UCSD-AML1 (cell line): ENCODE measurements around the gene CPSF4.
"Not testable (repeated sequence)": the region's sequence is repeated elsewhere in the genome, so short reads cannot be mapped to it uniquely, and the experiment has no call there.

ENCODE experiments used
- DNase-seq: peaks from one replicate; lab custom pipeline; 2025; ENCODE audit not compliant: unreplicated experiment; lab: John Stamatoyannopoulos, UW

Gene CPSF4

GRCh38 chr7:99485094-99485493 is 46.4 kb downstream of the CPSF4 start:
- no peak for DNase-seq

- no peak for DNase-seq
Measured at GRCh38 chr7:99489235-99489634, 50.5 kb downstream of the CPSF4 start.

GRCh38 chr7:99490878-99491277 is 52.1 kb downstream of the CPSF4 start:
- no peak for DNase-seq

- no peak for DNase-seq
Measured at GRCh38 chr7:99493823-99494222, 55.1 kb downstream of the CPSF4 start.

- DNase-seq: no peak
Measured at GRCh38 chr7:99497766-99498545, 59.2 kb downstream of the CPSF4 start.

- DNase-seq: peak; percentile 11
Measured at GRCh38 chr7:99498546-99498944, 59.8 kb downstream of the CPSF4 start.

- DNase-seq: no peak
Measured at GRCh38 chr7:99499371-99499720, 60.6 kb downstream of the CPSF4 start.

GRCh38 chr7:99499721-99500636 is 61.2 kb downstream of the CPSF4 start, which contains the start of gene ZNF394:
Gene ZNF394 (minus strand): TSS chr7:99500281. CDS start chr7:99500093, 188 bp downstream.
- DNase-seq: peak; percentile 78

- DNase-seq: no peak
Measured at GRCh38 chr7:99500637-99501009, 61.9 kb downstream of the CPSF4 start.

- DNase-seq: not testable (repeated sequence)
Measured at GRCh38 chr7:99501236-99501635, 62.5 kb downstream of the CPSF4 start.

- DNase-seq: no peak
Measured at GRCh38 chr7:99504281-99504602, 65.5 kb downstream of the CPSF4 start.

- peak; percentile 90 for DNase-seq
Measured at GRCh38 chr7:99504603-99505323, 66.0 kb downstream of the CPSF4 start, which contains the start of gene ZKSCAN5. Gene ZKSCAN5 (plus strand): TSS chr7:99504662. CDS start chr7:99506045, 1,383 bp downstream.

GRCh38 chr7:99505324-99505662 is 66.5 kb downstream of the CPSF4 start:
- no peak for DNase-seq
